Heart right ventricle (tissue), 16 donors: Measurements from ENCODE around the gene YBX2. TPM values are rescaled to one million over a fixed set of nuclear protein-coding genes. Genes with fewer than 3 reads are reported as not detected.

ENCODE experiments used
- ATAC-seq, 8 donors: fragments of 200-7000 bp; cut with Tn5 transposase; one replicate each; pipeline ENCODE4 v1.9.1; 2020; ENCODE audit warnings: mild to moderate bottlenecking in 8 of 8, moderate library complexity in 8 of 8, moderate number of reproducible peaks in 1 of 8
- DNase-seq, 2 donors: peaks; one replicate each; pipeline ENCODE4 v3.0.0-alpha.2; 2020
- H3K27ac ChIP-seq, 10 donors: fragments of 200-600 bp; sonication (generic) in 2 of 10; one replicate each; pipeline versions ENCODE4 v1.5.0 to v1.8.0; 2020 to 2022; ENCODE audit warnings: mild to moderate bottlenecking in 3 of 10
- H3K27me3 ChIP-seq, 7 donors: fragments of 200-600 bp; one replicate each; pipeline ENCODE4 v1.8.0; 2021 to 2022; ENCODE audit warnings: mild to moderate bottlenecking in 2 of 7
- H3K36me3 ChIP-seq, 9 donors: fragments of 200-600 bp; sonication (generic) in 1 of 9; one replicate each; pipeline versions ENCODE4 v1.5.0 to v1.8.0; 2020 to 2022; ENCODE audit warnings: mild to moderate bottlenecking in 2 of 9
- H3K4me1 ChIP-seq, 9 donors: fragments of 200-600 bp; sonication (generic) in 1 of 9; one replicate each; pipeline versions ENCODE4 v1.5.0 to v1.8.0; 2020 to 2022; ENCODE audit warnings: mild to moderate bottlenecking in 4 of 9
- H3K4me3 ChIP-seq, 10 donors: fragments of 200-600 bp; sonication (generic) in 2 of 10; one replicate each; pipeline versions ENCODE4 v1.5.0 to v1.8.0; 2020 to 2022; ENCODE audit warnings: mild to moderate bottlenecking in 7 of 10, moderate library complexity in 2 of 10
- H3K9me3 ChIP-seq, 11 donors: fragments of 200-600 bp in 10 of 11; sonication (generic) in 2 of 11; one replicate each; pipeline versions ENCODE4 v1.5.0 to v1.8.0; 2013 to 2022; ENCODE audit warnings: mild to moderate bottlenecking in 2 of 11, control low read depth in 1 of 11, moderate library complexity in 1 of 11
- WGBS, 2 donors: extraction: QIAGEN DNeasy Blood & Tissue Kit; methylation state at CpG; one replicate each; pipeline ENCODE4 v1.1.7; 2013; ENCODE audit warnings: inconsistent platforms in 1 of 2; 5-methylcytosine and 5-hydroxymethylcytosine counted together
- intact Hi-C, 10 donors: fragments of 100-400 bp; cut with DNase I; formaldehyde crosslinking; loops; one replicate each; pipeline versions ENCODE4 v1.11.1 to v1.14.2; 2022
- polyA plus RNA-seq, 2 donors: library from polyadenylated mRNA; stranded (reverse); fragments of 200-250 nt; gene quantifications; one replicate each; pipeline ENCODE4 v1.2.3, GENCODE V29; 2013
- total RNA-seq, 10 donors: library from RNA; stranded (reverse); fragmentation: NEBNext Ultra II Directional in 3 of 10; extraction: Animal tissue kit (Norgen Biotek cat#: 25700) in 3 of 10; gene quantifications; one replicate each; pipeline versions ENCODE4 v1.2.1 to v1.2.4, GENCODE V29; 2021 to 2023
- TF ChIP-seq, protein P1 (sequence below), 9 donors: fragments of 200-600 bp; sonication (generic) in 2 of 9; IDR thresholded peaks; one replicate each; pipeline versions ENCODE4 v1.5.0 to v1.8.0; 2021 to 2022; ENCODE audit warnings: antibody characterized with exemption in 9 of 9, mild to moderate bottlenecking in 5 of 9, moderate library complexity in 1 of 9
- donor health status: Arrhythmogenic right ventricular cardiomyopathy.
- donor health status: ischemic (EF 13 %, LVEDD 7.1; RV severe dilation, severe dysfunction).
- donor health status: healthy with polysubstance abuse.
- donor health status: DM: no; HTN: yes; CAD: no.
- donor health status: DM: no; HTN: no; CAD: no.
- donor health status: ischemic (EF 25% LVEDD 6.9; RV normal size, moderate dysfunction).
- donor health status: ischemic (EF 25% LVEDD 5.7; RV mildly dilated, moderate dysfunction).
- donor health status: healthy.
- donor health status: DM: yes; HTN: yes; CAD: no.
- donor health status: Ischemic cardiomyopathy.
- donor health status: ischemic (EF 35%, LVEDD 5.7; RV mildly dilated, moderate dysfunction).
- donor health status: nonischemic (EF 11% LVEDD 7.7; RV severe dilation, severe dysfunction).
- donor health status: DM: yes; HTN: yes; CAD: no.
- donor health status: PGD.
- donor health status: ischemic (EF 29% LVEDD 5.4; RV normal size, mild dysfunction).
- donor health status: nonischemic (EF 23%, LVEDD 6.1; RV moderate dilation, normal function).

The YBX2 gene
- total and polyA plus RNA-seq, 12 donors, result 0.42 to 2.6 (median 1.2) TPM

DNA sequence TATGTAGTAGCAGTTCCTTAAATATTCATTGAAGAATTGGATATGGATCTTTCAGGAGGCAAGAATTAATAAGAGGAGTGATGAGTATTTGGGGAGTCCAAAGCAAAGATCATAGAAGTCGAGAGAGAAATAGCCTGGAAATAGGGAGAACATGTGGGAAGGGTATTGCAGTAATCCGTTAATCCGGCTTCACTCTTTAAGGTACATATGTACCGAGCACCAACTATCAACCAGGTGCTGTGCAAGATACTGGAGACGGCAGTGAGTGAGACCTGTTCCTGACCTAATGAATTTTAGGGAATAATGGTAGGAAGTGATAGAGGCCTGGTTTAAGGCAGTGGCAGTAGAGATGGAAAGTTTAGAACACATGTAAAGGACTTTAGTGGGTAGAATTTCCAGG is 41.4 kb downstream of the YBX2 start:
- Histone ChIP-seq H3K9me3 (no peaks in the 10 kb centered on the region), H3K4me1 (peaks cover 13 to 46% (median 37%) of the 10 kb centered on the region in 9 donors), H3K4me3 (peak overlapping the region; percentile 65 to 100 (median 90)), H3K27ac (peak overlapping the region in 9 of 10 donors; percentile 96 to 100 (median 99)), H3K36me3 (peaks cover 0 to 50% (median 35%) of the 10 kb centered on the region in 9 donors), H3K27me3 (no peaks in the 10 kb centered on the region)
- no peak for DNase-seq
- intact Hi-C loops, result loop anchor here in 4 of 10 donors (2.0 to 10.0 kb wide), 5 partner anchors 28 to 322 kb away; partner anchors contain the start of genes CD68 (in 1 of the 4), SENP3 (in 1 of the 4) and SLC2A4 (in 1 of the 4)
- ATAC-seq, result no peak
- TF ChIP-seq, protein P1, sequence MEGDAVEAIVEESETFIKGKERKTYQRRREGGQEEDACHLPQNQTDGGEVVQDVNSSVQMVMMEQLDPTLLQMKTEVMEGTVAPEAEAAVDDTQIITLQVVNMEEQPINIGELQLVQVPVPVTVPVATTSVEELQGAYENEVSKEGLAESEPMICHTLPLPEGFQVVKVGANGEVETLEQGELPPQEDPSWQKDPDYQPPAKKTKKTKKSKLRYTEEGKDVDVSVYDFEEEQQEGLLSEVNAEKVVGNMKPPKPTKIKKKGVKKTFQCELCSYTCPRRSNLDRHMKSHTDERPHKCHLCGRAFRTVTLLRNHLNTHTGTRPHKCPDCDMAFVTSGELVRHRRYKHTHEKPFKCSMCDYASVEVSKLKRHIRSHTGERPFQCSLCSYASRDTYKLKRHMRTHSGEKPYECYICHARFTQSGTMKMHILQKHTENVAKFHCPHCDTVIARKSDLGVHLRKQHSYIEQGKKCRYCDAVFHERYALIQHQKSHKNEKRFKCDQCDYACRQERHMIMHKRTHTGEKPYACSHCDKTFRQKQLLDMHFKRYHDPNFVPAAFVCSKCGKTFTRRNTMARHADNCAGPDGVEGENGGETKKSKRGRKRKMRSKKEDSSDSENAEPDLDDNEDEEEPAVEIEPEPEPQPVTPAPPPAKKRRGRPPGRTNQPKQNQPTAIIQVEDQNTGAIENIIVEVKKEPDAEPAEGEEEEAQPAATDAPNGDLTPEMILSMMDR (IDR thresholded peaks at IDR 0.05), result no peak
- WGBS, 2 donors, result 74 to 76% methylated on average over 5 of the region's 5 CpGs

DNA sequence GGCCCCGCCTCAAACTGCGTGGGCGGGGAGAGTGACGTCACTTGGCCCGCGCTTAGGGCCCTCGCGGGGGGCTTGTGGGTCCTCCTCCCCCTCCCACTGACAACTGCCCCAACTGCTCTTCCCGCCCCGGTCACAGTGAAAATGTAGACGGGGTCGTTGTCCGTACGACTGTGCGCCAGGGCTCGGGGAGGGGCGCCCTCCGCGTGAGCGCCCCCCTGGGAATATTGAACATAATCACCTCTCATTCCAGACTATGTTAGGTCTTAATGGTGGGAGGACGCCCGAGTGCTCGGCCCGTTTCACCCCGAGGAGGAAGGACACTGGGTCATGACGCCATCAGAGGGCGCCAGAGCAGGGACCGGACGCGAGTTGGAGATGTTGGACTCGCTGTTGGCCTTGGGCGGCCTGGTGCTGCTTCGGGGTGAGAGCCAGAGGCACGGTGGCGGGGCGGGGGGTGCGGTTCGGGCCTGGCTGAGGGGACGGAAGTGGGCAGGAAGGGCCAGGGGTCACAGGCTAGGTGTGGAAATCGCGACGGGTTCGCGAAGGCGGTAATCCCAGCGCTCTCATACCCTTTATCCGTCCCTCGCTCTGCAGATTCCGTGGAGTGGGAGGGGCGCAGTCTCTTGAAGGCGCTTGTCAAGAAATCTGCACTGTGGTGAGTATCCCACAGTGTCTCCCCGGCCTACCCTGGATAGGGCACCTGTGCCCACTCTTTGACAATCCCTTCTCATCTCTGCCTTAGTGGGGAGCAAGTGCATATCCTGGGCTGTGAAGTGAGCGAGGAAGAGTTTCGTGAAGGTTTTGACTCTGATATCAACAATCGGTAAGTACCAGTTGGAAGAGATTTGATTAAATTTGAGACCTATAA is 42.0 kb downstream of the YBX2 start, which contains the start of gene ELP5:
Gene ELP5 (plus strand): TSS at position 40 of the 868 bp plus-strand sequence. CDS start 336 bp downstream, at position 376.
- DNase-seq (peak; percentile 95 to 97), ATAC-seq (peak; percentile 77 to 91 (median 84))
- Histone ChIP-seq H3K36me3 (peaks cover 0 to 43% (median 28%) of the 10 kb centered on the region in 9 donors), H3K9me3 (no peaks in the 10 kb centered on the region), H3K27ac (peak within 1 kb of the TSS; percentile 96 to 100 (median 99)), H3K4me3 (peak within 1 kb of the TSS; percentile 65 to 100 (median 90)), H3K27me3 (no peaks in the 10 kb centered on the region), H3K4me1 (peaks cover 13 to 53% (median 41%) of the 10 kb centered on the region in 9 donors)
- intact Hi-C loops, result loop anchor here in 4 of 10 donors (2.0 to 10.0 kb wide), 5 partner anchors 28 to 322 kb away; partner anchors contain the start of genes CD68 (in 1 of the 4), SENP3 (in 1 of the 4) and SLC2A4 (in 1 of the 4)
- TF ChIP-seq, protein P1 (IDR thresholded peaks at IDR 0.05), result peak in 7 of 9 donors; percentile 12 to 59 (median 35)
- WGBS, 2 donors, result 1% methylated on average over 55 of the region's 55 CpGs

GRCh38 chr17:7251661-7252175 is 42.7 kb downstream of the YBX2 start, which contains the start of gene CTDNEP1:
CTDNEP1 (minus strand) TSS chr17:7251734; CDS start chr17:7251296, 438 bp downstream.
- Histone ChIP-seq H3K4me1 (peaks cover 13 to 57% (median 41%) of the 10 kb centered on the region in 9 donors), H3K27me3 (no peaks in the 10 kb centered on the region), H3K4me3 (peak within 1 kb of the TSS; percentile 65 to 100 (median 90)), H3K27ac (peak within 1 kb of the TSS; percentile 96 to 100 (median 99)), H3K36me3 (peaks cover 0 to 42% (median 24%) of the 10 kb centered on the region in 9 donors), H3K9me3 (no peaks in the 10 kb centered on the region)
- intact Hi-C loops, result loop anchor here in 4 of 10 donors (2.0 to 10.0 kb wide), 5 partner anchors 29 to 323 kb away; partner anchors contain the start of genes CD68 (in 1 of the 4), SENP3 (in 1 of the 4) and SLC2A4 (in 1 of the 4)
- peak; percentile 93 to 96 (median 95) for ATAC-seq
- 1% methylated on average over 32 to 41 of the region's 41 CpGs for WGBS, 2 donors
- TF ChIP-seq, protein P1 (IDR thresholded peaks at IDR 0.05), result no peak
- DNase-seq, result peak; percentile 97 to 99
